Lower lobe of right lung (tissue), 2 donors: ENCODE measurements around the gene LRIG3. TPM values are rescaled to one million over a fixed set of nuclear protein-coding genes. Genes with fewer than 3 reads are reported as not detected.

Source experiments
- ATAC-seq, 2 donors: fragments of 200-7000 bp; cut with Tn5 transposase; one replicate each; pipeline ENCODE4 v1.9.1; 2020 to 2022; ENCODE audit warnings: mild to moderate bottlenecking in 2 of 2, moderate library complexity in 2 of 2
- DNase-seq: peaks from one replicate; pipeline ENCODE4 v3.0.0-alpha.2; 2020
- H3K27ac ChIP-seq: fragments of 200-600 bp; one replicate; pipeline ENCODE4 v1.8.0; 2022
- H3K27me3 ChIP-seq: fragments of 200-600 bp; one replicate; pipeline ENCODE4 v1.8.0; 2022; ENCODE audit warnings: low read depth
- H3K36me3 ChIP-seq: fragments of 200-600 bp; one replicate; pipeline ENCODE4 v1.8.0; 2022; ENCODE audit warnings: mild to moderate bottlenecking
- H3K4me1 ChIP-seq: fragments of 200-600 bp; one replicate; pipeline ENCODE4 v1.8.0; 2022
- H3K4me3 ChIP-seq: fragments of 200-600 bp; one replicate; pipeline ENCODE4 v1.8.0; 2022; ENCODE audit warnings: mild to moderate bottlenecking
- H3K9me3 ChIP-seq: fragments of 200-600 bp; one replicate; pipeline ENCODE4 v1.8.0; 2022
- CTCF ChIP-seq: fragments of 200-600 bp; IDR thresholded peaks from one replicate; pipeline ENCODE4 v1.8.0; 2022; ENCODE audit warnings: antibody characterized with exemption, mild to moderate bottlenecking
- intact Hi-C: fragments of 100-400 bp; cut with DNase I; formaldehyde crosslinking; loops from one replicate; pipeline ENCODE4 v1.11.0; 2022
- total RNA-seq: library from RNA; stranded (reverse); fragmentation: NEBNext Ultra II Directional; extraction: Animal tissue kit (Norgen Biotek cat#: 25700); gene quantifications from one replicate; pipeline ENCODE4 v1.2.1, GENCODE V29; 2021
- donor health status: DM: no; HTN: yes; CAD: no; lungs with severe emphysema.

The LRIG3 gene
- total RNA-seq, 1 donor from 2014 or later = 30.5 TPM

DNA sequence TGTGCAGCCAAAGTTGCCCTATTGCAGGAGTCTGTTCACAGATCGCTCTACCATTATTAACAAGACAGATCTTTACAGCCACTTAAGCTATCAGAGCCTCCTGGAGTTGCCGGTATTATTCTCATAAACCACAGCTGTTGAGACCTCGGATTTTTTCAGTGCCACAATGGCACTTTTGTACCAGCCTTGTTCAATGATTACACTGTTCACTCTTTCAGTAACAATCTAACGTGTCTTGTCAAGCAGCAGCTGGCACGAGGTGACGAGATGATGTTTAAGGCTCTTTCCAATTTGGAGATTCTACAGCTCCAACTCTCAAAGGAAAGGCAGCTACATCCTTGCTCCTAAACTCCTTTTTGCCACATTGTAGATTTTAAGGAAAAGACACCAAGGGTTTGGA lies 30.7 kb downstream of the LRIG3 start:
- Histone ChIP-seq H3K36me3 (peaks cover 59% of the 10 kb centered on the region), H3K9me3 (no peaks in the 10 kb centered on the region), H3K27ac (no peak overlapping the region), H3K4me3 (no peak overlapping the region), H3K4me1 (peaks cover 23% of the 10 kb centered on the region), H3K27me3 (no peaks in the 10 kb centered on the region)
- no peak for TF ChIP-seq CTCF
- DNase-seq = no peak
- intact Hi-C loops = no loop called here
- no peak for ATAC-seq

- peaks cover 72% of the 10 kb centered on the region for H3K36me3 ChIP-seq
- ATAC-seq = no peak
- TF ChIP-seq CTCF = no peak
- intact Hi-C loops = no loop called here
- no peak for DNase-seq
- H3K27ac ChIP-seq = no peak overlapping the region
- H3K4me1 ChIP-seq = peaks cover 16% of the 10 kb centered on the region
- H3K27me3 ChIP-seq = no peaks in the 10 kb centered on the region
- H3K9me3 ChIP-seq = no peaks in the 10 kb centered on the region
- H3K4me3 ChIP-seq = no peak overlapping the region
Measured at GRCh38 chr12:58888131-58888783, 32.0 kb downstream of the LRIG3 start.

DNA sequence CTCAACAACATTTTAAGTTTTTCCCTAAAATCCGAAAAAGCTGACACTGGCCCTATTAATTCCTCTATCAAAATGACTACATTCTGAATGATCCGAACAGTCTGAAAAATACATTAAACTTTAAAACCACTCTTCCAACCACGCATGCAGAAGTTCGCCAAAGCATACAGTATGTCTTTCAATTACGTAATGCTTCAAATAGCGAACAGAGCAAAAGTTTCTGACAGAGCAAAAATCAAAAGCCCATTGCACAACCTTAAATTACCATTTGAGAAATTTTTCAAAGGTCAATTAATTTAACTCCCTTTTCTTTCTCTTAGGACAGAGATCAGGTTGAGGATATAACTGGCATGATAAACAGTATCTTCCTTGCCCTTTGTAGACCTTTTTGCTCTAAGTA lies 33.2 kb downstream of the LRIG3 start:
- Histone ChIP-seq H3K36me3 (peaks cover 82% of the 10 kb centered on the region), H3K27me3 (no peaks in the 10 kb centered on the region), H3K9me3 (no peaks in the 10 kb centered on the region), H3K27ac (no peak overlapping the region), H3K4me1 (peaks cover 8% of the 10 kb centered on the region), H3K4me3 (no peak overlapping the region)
- DNase-seq (no peak), ATAC-seq (no peak)
- no peak for TF ChIP-seq CTCF
- intact Hi-C loops = no loop called here

GRCh38 chr12:58886474-58886873 lies 33.8 kb downstream of the LRIG3 start:
- Histone ChIP-seq H3K27me3 (no peaks in the 10 kb centered on the region), H3K36me3 (peaks cover 88% of the 10 kb centered on the region), H3K9me3 (no peaks in the 10 kb centered on the region), H3K4me3 (no peak overlapping the region), H3K27ac (no peak overlapping the region), H3K4me1 (peaks cover 8% of the 10 kb centered on the region)
- ATAC-seq (no peak), DNase-seq (no peak)
- intact Hi-C loops = no loop called here
- no peak for TF ChIP-seq CTCF

- no peak for DNase-seq
Measured at GRCh38 chr12:58884916-58885315, 35.4 kb downstream of the LRIG3 start.

More at GRCh38 chr12:58884916-58885315, 35.4 kb downstream of the LRIG3 start:
- no peaks in the 10 kb centered on the region for H3K9me3 ChIP-seq
- H3K4me3 ChIP-seq = no peak overlapping the region
- intact Hi-C loops = no loop called here
- H3K36me3 ChIP-seq = peaks cover 98% of the 10 kb centered on the region
- no peak for ATAC-seq
- no peaks in the 10 kb centered on the region for H3K27me3 ChIP-seq
- peaks cover 8% of the 10 kb centered on the region for H3K4me1 ChIP-seq
- no peak overlapping the region for H3K27ac ChIP-seq
- no peak for TF ChIP-seq CTCF
